Measurements from ENCODE around the gene TIAM2.

- no peak for TF ChIP-seq CTCF (IDR thresholded peaks at IDR 0.05 in 8 of 11, conservative IDR thresholded peaks at IDR 0.05 in 3 of 11)
- TF ChIP-seq POLR2A (IDR thresholded peaks at IDR 0.05), result no peak
- no peak for TF ChIP-seq POLR2AphosphoS5 (IDR thresholded peaks at IDR 0.05)
Observed at GRCh38 chr6:155121294-155121693, 126.2 kb downstream of the TIAM2 start.

All from spleen (tissue), 7 donors.